H9 (cell line): ENCODE data around the gene TWF1. TPM values are rescaled to one million over a fixed set of nuclear protein-coding genes. Genes with fewer than 3 reads are reported as not detected.

Experiments
- DNase-seq: peaks from one replicate; pipeline ENCODE4 v3.0.0-alpha.2; 2017
- H2AFZ ChIP-seq: one replicate; pipeline ENCODE4 v1.6.1; 2013; ENCODE audit warnings: mild to moderate bottlenecking, low read length, control low read depth, moderate library complexity
- H2AK5ac ChIP-seq: 2 replicates; pipeline ENCODE4 v1.6.1; 2013; ENCODE audit warnings: low read length, control low read depth, mixed read lengths; ENCODE audit not compliant: insufficient read length
- H2BK120ac ChIP-seq: one replicate; pipeline ENCODE4 v1.6.1; 2013; ENCODE audit warnings: low read depth, mild to moderate bottlenecking, low read length, control low read depth, inconsistent platforms; ENCODE audit not compliant: poor library complexity, severe bottlenecking
- H2BK12ac ChIP-seq: 2 replicates; pipeline ENCODE4 v1.6.1; 2013; ENCODE audit warnings: low read length, control low read depth, mixed read lengths, low read depth; ENCODE audit not compliant: insufficient read length
- H2BK15ac ChIP-seq: 2 replicates; pipeline ENCODE4 v1.6.1; 2013; ENCODE audit warnings: low read depth, low read length, control low read depth
- H2BK20ac ChIP-seq: one replicate; pipeline ENCODE4 v1.6.1; 2013; ENCODE audit warnings: low read depth, mild to moderate bottlenecking, low read length, control low read depth, inconsistent platforms; ENCODE audit not compliant: poor library complexity, severe bottlenecking
- H2BK5ac ChIP-seq: 2 replicates; pipeline ENCODE4 v1.6.1; 2013; ENCODE audit warnings: low read length, control low read depth, mixed read lengths; ENCODE audit not compliant: insufficient read length
- H3K14ac ChIP-seq: 2 replicates; pipeline ENCODE4 v1.6.1; 2013; ENCODE audit warnings: low read length, control low read depth; ENCODE audit not compliant: insufficient read depth
- H3K18ac ChIP-seq: 2 replicates; pipeline ENCODE4 v1.6.1; 2013; ENCODE audit warnings: low read depth, mild to moderate bottlenecking, mixed read lengths, low read length, control low read depth; ENCODE audit not compliant: insufficient read length
- H3K23ac ChIP-seq: 2 replicates; pipeline ENCODE4 v1.6.1; 2013; ENCODE audit warnings: low read length, control low read depth, mixed read lengths, low read depth; ENCODE audit not compliant: insufficient read length
- H3K23me2 ChIP-seq: 2 replicates; pipeline ENCODE4 v1.6.1; 2013; ENCODE audit warnings: low read depth, mild to moderate bottlenecking, mixed read lengths, low read length, control low read depth; ENCODE audit not compliant: insufficient read length, poor library complexity, severe bottlenecking
- H3K27ac ChIP-seq: 2 replicates; pipeline ENCODE4 v1.5.1; 2013; ENCODE audit warnings: low read length, control low read depth, mixed read lengths, low read depth; ENCODE audit not compliant: insufficient read length
- H3K27me3 ChIP-seq: 2 replicates; pipeline ENCODE4 v1.6.1; 2013; ENCODE audit warnings: low read length, control low read depth, inconsistent platforms; ENCODE audit not compliant: insufficient read depth
- H3K4ac ChIP-seq: 2 replicates; pipeline ENCODE4 v1.6.1; 2013; ENCODE audit warnings: low read depth, mild to moderate bottlenecking, control low read depth, inconsistent platforms, low read length, moderate library complexity
- H3K4me1 ChIP-seq: 2 replicates; pipeline ENCODE4 v1.6.1; 2013; ENCODE audit warnings: low read length, control low read depth, inconsistent platforms; ENCODE audit not compliant: insufficient read depth
- H3K4me2 ChIP-seq: 2 replicates; pipeline ENCODE4 v1.6.1; 2013; ENCODE audit warnings: low read length, control low read depth, mixed read lengths; ENCODE audit not compliant: insufficient read length, insufficient read depth
- H3K56ac ChIP-seq: 2 replicates; pipeline ENCODE4 v1.6.1; 2013; ENCODE audit warnings: low read depth, mild to moderate bottlenecking, mixed read lengths, low read length, control low read depth; ENCODE audit not compliant: insufficient read length
- H3K79me1 ChIP-seq: 2 replicates; pipeline ENCODE4 v1.6.1; 2013; ENCODE audit warnings: low read depth, mild to moderate bottlenecking, moderate library complexity, low read length, control low read depth, inconsistent platforms; ENCODE audit not compliant: insufficient read depth, poor library complexity, severe bottlenecking
- H3K79me2 ChIP-seq: 2 replicates; pipeline ENCODE4 v1.6.1; 2013; ENCODE audit warnings: low read length, control low read depth, inconsistent platforms; ENCODE audit not compliant: insufficient read depth
- H3K9ac ChIP-seq: 2 replicates; pipeline ENCODE4 v1.6.1; 2013; ENCODE audit warnings: low read length, control low read depth, mixed read lengths; ENCODE audit not compliant: insufficient read length; ENCODE audit errors: extremely low read depth
- H3K9me3 ChIP-seq: one replicate; pipeline ENCODE4 v1.6.1; 2013; ENCODE audit warnings: low read depth, low read length, inconsistent platforms; ENCODE audit not compliant: control insufficient read depth
- H3T11ph ChIP-seq: one replicate; pipeline ENCODE4 v1.6.1; 2013; ENCODE audit warnings: mild to moderate bottlenecking, low read length, control low read depth, inconsistent platforms
- H4K20me1 ChIP-seq: one replicate; pipeline ENCODE4 v1.6.1; 2013; ENCODE audit not compliant: control insufficient read depth, insufficient read length, insufficient read depth
- H4K5ac ChIP-seq: 2 replicates; pipeline ENCODE4 v1.6.1; 2013; ENCODE audit warnings: low read depth, mild to moderate bottlenecking, mixed read lengths, low read length, control low read depth; ENCODE audit not compliant: insufficient read length
- H4K8ac ChIP-seq: replicated peaks from 2 replicates; pipeline ENCODE4 v1.6.1; 2013; ENCODE audit warnings: low read length, control low read depth, mixed read lengths, low read depth; ENCODE audit not compliant: insufficient read length
- H4K91ac ChIP-seq: 2 replicates; pipeline ENCODE4 v1.6.1; 2013; ENCODE audit warnings: low read depth, mild to moderate bottlenecking, moderate library complexity, mixed read lengths, low read length, control low read depth; ENCODE audit not compliant: insufficient read length
- H3K27ac Mint-ChIP-seq, 3 experiments: 2 replicates in 2 of 3; 3 replicates in 1 of 3; pipeline ENCODE4 v1.8.0; 2020 to 2021; ENCODE audit warnings: mixed read lengths in 3 of 3, mild to moderate bottlenecking in 1 of 3, moderate library complexity in 1 of 3
- H3K27me3 Mint-ChIP-seq: 2 replicates; pipeline ENCODE4 v1.8.0; 2021; ENCODE audit warnings: low read depth, mild to moderate bottlenecking, moderate library complexity, mixed read lengths
- H3K36me3 Mint-ChIP-seq, 3 experiments: 2 replicates in 2 of 3; 3 replicates in 1 of 3; pipeline ENCODE4 v1.8.0; 2020 to 2021; ENCODE audit warnings: low read depth in 3 of 3, mixed read lengths in 3 of 3; ENCODE audit not compliant: insufficient read depth in 1 of 3
- H3K4me1 Mint-ChIP-seq, 2 experiments: 2 replicates each; pipeline ENCODE4 v1.8.0; 2020; ENCODE audit warnings: mixed read lengths in 2 of 2
- H3K4me3 Mint-ChIP-seq, 2 experiments: 2 replicates in 1 of 2; 3 replicates in 1 of 2; pipeline ENCODE4 v1.8.0; 2020 to 2021; ENCODE audit warnings: mild to moderate bottlenecking in 2 of 2, mixed read lengths in 2 of 2, moderate library complexity in 1 of 2
- H3K9me3 Mint-ChIP-seq, 2 experiments: 2 replicates in 1 of 2; 3 replicates in 1 of 2; pipeline ENCODE4 v1.8.0; 2020; ENCODE audit warnings: mild to moderate bottlenecking in 2 of 2, mixed read lengths in 2 of 2, moderate library complexity in 1 of 2
- WGBS: extraction: QIAGEN DNeasy Blood & Tissue Kit; methylation state at CpG from one replicate; pipeline ENCODE4 v1.1.7; 2013; ENCODE audit warnings: missing lambda C conversion rate, low lambda C conversion rate, mixed read lengths; ENCODE audit not compliant: insufficient read length; ENCODE audit errors: extremely low coverage; 5-methylcytosine and 5-hydroxymethylcytosine counted together
- total RNA-seq: library from RNA; stranded (reverse); gene quantifications from 2 replicates; pipeline ENCODE4 v1.2.1, GENCODE V29; 2021
- TF ChIP-seq, protein P1 (sequence below): fragments of 200-600 bp; sonication (generic); conservative IDR thresholded peaks from 3 replicates; pipeline ENCODE4 v1.8.0; 2021; ENCODE audit warnings: antibody characterized with exemption, mild to moderate bottlenecking

Gene TWF1
- total RNA-seq, 1 experiment from 2014 or later: 22.8 TPM

DNA sequence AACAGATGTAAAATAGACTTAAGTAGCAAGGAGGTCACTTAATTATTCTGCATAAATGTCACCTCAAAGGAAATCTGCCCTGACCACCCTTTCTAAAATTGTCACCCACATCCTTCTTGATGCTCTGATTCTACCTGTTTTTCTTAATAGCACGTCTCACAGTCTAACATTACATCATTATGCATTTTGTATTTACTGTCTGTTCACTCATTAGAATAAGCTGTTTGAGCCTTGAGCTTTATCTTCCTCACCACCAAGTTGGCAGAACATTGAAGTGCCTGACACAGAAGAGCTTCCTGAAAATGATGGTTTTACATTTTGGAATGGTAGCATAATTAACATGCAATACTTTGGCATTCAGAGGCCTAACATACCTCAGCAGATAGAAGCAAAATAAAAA lies 21.0 kb upstream of the TWF1 start:
- no peak overlapping the region for H2BK12ac ChIP-seq
- no peak overlapping the region for H3K4me2 ChIP-seq
- no peak overlapping the region for H2BK15ac ChIP-seq
- no peaks in the 10 kb centered on the region for H3K27me3 Mint-ChIP-seq
- H2AK5ac ChIP-seq: no peak overlapping the region
- H3K9me3 ChIP-seq: no peaks in the 10 kb centered on the region
- no peak overlapping the region for H3K14ac ChIP-seq
- no peaks in the 10 kb centered on the region for H3K27me3 ChIP-seq
- peaks cover 8 to 11% of the 10 kb centered on the region in 2 experiments for H3K4me1 Mint-ChIP-seq
- no peak overlapping the region for H3K4me3 Mint-ChIP-seq
- no peaks in the 10 kb centered on the region for H3K79me1 ChIP-seq
- H3K9me3 Mint-ChIP-seq: peaks cover 0 to 2% of the 10 kb centered on the region in 2 experiments; a peak in 2 of 5 replicates
- no peak overlapping the region for H3K9ac ChIP-seq
- DNase-seq: no peak
- H4K8ac ChIP-seq: no peak overlapping the region
- H4K5ac ChIP-seq: no peak overlapping the region
- no peaks in the 10 kb centered on the region for H4K20me1 ChIP-seq
- no peak overlapping the region for H2BK120ac ChIP-seq
- TF ChIP-seq, protein P1, sequence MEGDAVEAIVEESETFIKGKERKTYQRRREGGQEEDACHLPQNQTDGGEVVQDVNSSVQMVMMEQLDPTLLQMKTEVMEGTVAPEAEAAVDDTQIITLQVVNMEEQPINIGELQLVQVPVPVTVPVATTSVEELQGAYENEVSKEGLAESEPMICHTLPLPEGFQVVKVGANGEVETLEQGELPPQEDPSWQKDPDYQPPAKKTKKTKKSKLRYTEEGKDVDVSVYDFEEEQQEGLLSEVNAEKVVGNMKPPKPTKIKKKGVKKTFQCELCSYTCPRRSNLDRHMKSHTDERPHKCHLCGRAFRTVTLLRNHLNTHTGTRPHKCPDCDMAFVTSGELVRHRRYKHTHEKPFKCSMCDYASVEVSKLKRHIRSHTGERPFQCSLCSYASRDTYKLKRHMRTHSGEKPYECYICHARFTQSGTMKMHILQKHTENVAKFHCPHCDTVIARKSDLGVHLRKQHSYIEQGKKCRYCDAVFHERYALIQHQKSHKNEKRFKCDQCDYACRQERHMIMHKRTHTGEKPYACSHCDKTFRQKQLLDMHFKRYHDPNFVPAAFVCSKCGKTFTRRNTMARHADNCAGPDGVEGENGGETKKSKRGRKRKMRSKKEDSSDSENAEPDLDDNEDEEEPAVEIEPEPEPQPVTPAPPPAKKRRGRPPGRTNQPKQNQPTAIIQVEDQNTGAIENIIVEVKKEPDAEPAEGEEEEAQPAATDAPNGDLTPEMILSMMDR: no peak
- no peak overlapping the region for H2AFZ ChIP-seq
- H3K79me2 ChIP-seq: no peaks in the 10 kb centered on the region
- no peak overlapping the region for H3K56ac ChIP-seq
- no peak overlapping the region for H3K27ac Mint-ChIP-seq
- no CpG with 5 or more reads among the region's 1 CpG for WGBS
- H3K36me3 Mint-ChIP-seq: no peaks in the 10 kb centered on the region
- no peaks in the 10 kb centered on the region for H3K23me2 ChIP-seq
- no peak overlapping the region for H3K4ac ChIP-seq
- H4K91ac ChIP-seq: no peak overlapping the region
- H2BK5ac ChIP-seq: no peak overlapping the region
- no peak overlapping the region for H3K23ac ChIP-seq
- H3K18ac ChIP-seq: no peak overlapping the region
- H3K27ac ChIP-seq: no peak overlapping the region
- no peak overlapping the region for H2BK20ac ChIP-seq
- no peaks in the 10 kb centered on the region for H3K4me1 ChIP-seq
- H3T11ph ChIP-seq: no peak overlapping the region
